GM12874 (cell line): Measurements from ENCODE around the gene GPATCH11.

Source experiments
- TF ChIP-seq, protein P1 (sequence below): IDR thresholded peaks from 2 replicates; pipeline ENCODE4 v1.5.1; 2011; ENCODE audit warnings: low read depth, mild to moderate bottlenecking, control low read depth, low read length, moderate library complexity; ENCODE audit not compliant: insufficient read depth

Gene GPATCH11

DNA sequence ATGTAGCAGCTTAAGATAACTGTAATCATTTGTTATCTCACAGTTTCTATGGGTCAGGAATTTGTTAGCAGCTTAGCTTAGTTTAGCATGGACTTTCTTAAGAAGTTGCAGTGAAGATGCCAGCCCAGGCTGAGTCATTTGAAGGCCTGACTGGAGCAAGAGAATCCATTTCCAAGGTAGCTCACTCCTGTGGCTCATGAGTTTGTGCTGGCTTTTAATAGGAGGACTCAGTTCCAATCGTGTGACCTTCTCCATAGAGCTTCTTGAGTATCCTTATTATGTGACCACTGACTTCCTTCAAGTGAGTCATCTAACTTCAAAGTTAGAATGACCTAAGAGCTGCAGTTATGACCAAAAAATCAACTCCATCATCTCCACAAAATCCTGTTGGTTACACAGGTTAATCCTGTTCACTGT, 1.4 kb downstream of the GPATCH11 start:
- TF ChIP-seq, protein P1, sequence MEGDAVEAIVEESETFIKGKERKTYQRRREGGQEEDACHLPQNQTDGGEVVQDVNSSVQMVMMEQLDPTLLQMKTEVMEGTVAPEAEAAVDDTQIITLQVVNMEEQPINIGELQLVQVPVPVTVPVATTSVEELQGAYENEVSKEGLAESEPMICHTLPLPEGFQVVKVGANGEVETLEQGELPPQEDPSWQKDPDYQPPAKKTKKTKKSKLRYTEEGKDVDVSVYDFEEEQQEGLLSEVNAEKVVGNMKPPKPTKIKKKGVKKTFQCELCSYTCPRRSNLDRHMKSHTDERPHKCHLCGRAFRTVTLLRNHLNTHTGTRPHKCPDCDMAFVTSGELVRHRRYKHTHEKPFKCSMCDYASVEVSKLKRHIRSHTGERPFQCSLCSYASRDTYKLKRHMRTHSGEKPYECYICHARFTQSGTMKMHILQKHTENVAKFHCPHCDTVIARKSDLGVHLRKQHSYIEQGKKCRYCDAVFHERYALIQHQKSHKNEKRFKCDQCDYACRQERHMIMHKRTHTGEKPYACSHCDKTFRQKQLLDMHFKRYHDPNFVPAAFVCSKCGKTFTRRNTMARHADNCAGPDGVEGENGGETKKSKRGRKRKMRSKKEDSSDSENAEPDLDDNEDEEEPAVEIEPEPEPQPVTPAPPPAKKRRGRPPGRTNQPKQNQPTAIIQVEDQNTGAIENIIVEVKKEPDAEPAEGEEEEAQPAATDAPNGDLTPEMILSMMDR, result no peak

DNA sequence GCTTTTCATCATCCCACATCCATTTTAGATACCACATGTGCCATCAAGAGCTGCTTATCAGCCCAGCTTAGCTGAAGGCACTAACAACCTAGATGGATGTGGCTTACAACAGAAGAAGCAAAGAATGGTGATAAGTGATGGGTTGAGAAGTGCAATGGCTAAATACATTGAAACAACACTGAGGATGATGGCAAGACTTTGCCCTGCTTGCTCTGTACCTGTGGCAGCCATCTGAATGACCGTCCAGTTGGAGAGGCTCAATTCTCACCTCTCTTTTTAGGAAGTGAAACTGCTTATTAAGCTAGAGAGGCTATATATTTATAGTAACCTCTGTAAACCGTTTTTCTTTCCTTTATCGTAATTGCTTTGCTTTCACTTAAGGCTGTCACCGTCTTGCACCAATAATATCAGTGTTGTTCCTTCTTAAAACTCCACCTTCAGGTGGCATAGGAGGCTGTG, 5.7 kb downstream of the GPATCH11 start:
- TF ChIP-seq, protein P1, result no peak

DNA sequence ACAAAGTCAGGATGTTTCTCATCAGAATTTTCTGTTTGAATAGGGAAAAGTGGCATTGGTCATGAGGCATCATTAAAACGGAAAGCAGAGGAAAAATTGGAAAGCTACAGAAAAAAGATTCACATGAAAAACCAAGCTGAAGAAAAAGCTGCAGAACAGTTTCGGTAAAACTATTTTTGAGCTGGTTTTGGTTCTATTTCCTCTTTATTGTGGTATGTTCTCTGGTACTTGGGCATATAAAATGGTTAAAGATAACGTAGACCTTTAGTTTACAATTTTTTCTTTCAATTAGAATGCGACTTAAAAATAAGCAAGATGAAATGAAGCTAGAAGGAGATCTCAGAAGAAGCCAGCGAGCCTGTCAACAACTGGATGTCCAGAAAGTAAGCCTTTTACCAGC, 7.6 kb downstream of the GPATCH11 start:
- TF ChIP-seq, protein P1, result no peak

DNA sequence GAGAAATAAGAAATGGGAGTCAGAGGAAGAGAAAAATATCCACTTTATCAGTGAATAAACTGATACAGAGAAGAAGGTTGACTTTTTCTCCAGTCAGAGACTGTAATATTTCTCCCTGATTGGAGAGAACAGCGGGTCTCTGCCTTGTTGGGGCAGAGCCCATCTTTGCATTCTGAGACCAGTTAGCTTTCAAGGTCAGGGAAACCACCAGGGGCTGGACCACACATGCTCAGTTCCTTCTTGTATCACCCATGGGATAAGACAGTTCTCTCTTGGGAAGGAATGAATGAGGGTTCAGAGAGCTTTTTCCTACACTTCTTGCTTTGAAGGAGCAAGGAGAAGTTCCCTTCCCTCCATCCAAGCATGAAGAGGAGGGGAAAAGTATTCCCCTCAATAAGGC, 12.2 kb downstream of the GPATCH11 start:
- TF ChIP-seq, protein P1, result no peak

DNA sequence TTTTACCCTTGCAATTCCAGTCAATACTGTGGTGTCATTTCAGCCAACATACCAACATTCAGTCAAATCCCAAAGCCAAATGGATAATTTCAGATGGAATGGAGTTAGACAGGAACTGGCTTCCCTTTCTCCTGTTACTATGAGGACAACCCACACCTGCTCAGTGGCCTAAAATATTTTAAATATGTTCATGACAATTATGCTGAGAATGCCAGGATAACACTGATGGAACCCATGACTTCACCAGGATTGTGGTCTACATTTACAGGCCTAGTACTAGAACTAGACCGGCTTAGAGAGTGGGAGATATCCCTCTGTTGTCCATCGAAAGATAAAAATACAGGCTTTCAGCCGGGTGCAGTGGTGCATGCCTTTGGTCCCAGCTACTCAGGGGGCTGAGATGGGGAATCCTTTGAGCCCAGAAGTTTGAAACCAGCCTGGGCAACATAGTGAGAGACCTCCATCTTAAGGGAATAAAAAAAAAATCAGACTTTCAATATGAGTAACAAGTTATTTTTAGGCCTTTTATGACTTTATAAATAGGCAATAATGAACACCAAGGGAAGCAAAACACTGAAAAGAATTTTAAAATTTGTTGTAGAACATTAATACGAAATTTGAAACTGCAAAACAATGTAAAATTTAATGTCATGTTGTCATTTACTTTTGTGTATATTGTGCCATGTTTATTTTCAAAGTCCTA, 14.2 kb downstream of the GPATCH11 start:
- TF ChIP-seq, protein P1, result no peak

DNA sequence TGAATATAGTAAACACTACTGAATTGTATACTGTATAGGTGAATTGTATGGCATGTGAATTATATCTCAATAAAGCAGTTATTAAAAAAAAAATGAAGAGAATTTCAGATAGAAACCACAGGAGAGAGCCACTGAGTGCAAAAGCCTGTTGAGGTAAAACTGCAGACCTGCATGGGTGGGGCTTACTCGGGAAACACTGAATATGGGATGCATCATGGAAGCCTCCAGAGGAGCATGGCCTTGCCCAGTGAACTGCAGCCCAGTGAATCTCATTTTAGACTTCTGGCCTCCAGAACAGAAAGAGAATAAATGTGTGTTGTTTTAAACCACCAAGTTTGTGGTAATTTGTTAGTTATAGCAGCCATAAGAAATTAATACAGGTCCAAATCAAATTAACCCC, 15.7 kb downstream of the GPATCH11 start:
- TF ChIP-seq, protein P1, result no peak

DNA sequence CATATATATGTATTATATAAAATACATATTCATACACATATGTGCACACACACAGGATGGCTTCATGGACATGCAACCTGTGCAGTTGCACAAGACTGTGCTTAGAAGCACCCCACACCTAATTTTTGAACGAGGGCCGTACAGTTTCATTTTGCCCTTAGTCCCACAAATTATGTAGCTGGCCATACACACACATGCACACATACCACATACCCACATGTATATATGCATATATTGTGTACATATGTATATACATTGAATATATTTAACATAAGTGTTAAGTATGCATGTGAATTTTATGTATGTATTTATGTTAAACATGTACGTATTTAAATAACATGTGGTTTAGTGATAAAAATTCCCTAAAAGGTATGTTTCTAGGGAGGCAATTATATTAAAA, 18.3 kb downstream of the GPATCH11 start:
- TF ChIP-seq, protein P1, result no peak
